Heart left ventricle (tissue), 13 donors: Measurements from ENCODE around the gene TRAF7.

Experiments
- POLR2A ChIP-seq, 2 donors: fragments of 450-650 bp; IDR thresholded peaks; one replicate each; pipeline ENCODE4 v1.6.1; 2017; ENCODE audit warnings: antibody characterized with exemption in 2 of 2, mild to moderate bottlenecking in 2 of 2, moderate library complexity in 2 of 2
- TF ChIP-seq, protein P1 (sequence below), 12 donors: fragments of 200-600 bp; sonication (generic) in 4 of 12; IDR thresholded peaks; one replicate each; pipeline versions ENCODE4 v1.5.0 to v1.8.0; 2018 to 2022; ENCODE audit warnings: antibody characterized with exemption in 12 of 12, mild to moderate bottlenecking in 5 of 12
- donor health status: ischemic (EF 13 %, LVEDD 7.1; RV severe dilation, severe dysfunction).
- donor health status: DM: no; HTN: yes; CAD: no.
- donor health status: DM: no; HTN: no; CAD: no.
- donor health status: ischemic (EF 25% LVEDD 6.9; RV normal size, moderate dysfunction).
- donor health status: ischemic (EF 25% LVEDD 5.7; RV mildly dilated, moderate dysfunction).
- donor health status: ischemic (EF 35%, LVEDD 5.7; RV mildly dilated, moderate dysfunction).
- donor health status: nonischemic (EF 11% LVEDD 7.7; RV severe dilation, severe dysfunction).
- donor health status: DM: yes; HTN: yes; CAD: no.
- donor health status: PGD.
- donor health status: ischemic (EF 29% LVEDD 5.4; RV normal size, mild dysfunction).
- donor health status: nonischemic (EF 23%, LVEDD 6.1; RV moderate dilation, normal function).

- TF ChIP-seq, protein P1, sequence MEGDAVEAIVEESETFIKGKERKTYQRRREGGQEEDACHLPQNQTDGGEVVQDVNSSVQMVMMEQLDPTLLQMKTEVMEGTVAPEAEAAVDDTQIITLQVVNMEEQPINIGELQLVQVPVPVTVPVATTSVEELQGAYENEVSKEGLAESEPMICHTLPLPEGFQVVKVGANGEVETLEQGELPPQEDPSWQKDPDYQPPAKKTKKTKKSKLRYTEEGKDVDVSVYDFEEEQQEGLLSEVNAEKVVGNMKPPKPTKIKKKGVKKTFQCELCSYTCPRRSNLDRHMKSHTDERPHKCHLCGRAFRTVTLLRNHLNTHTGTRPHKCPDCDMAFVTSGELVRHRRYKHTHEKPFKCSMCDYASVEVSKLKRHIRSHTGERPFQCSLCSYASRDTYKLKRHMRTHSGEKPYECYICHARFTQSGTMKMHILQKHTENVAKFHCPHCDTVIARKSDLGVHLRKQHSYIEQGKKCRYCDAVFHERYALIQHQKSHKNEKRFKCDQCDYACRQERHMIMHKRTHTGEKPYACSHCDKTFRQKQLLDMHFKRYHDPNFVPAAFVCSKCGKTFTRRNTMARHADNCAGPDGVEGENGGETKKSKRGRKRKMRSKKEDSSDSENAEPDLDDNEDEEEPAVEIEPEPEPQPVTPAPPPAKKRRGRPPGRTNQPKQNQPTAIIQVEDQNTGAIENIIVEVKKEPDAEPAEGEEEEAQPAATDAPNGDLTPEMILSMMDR (IDR thresholded peaks at IDR 0.05): no peak
- TF ChIP-seq POLR2A (IDR thresholded peaks at IDR 0.05): no peak
These were observed 58.5 kb downstream of the TRAF7 start for GRCh38 chr16:2213817-2214718.
